ENCODE results near the gene PPHLN1.
"Not testable (repeated sequence)": the region's sequence is repeated elsewhere in the genome, so short reads cannot be mapped to it uniquely, and the experiment has no call there.

The PPHLN1 gene

DNA sequence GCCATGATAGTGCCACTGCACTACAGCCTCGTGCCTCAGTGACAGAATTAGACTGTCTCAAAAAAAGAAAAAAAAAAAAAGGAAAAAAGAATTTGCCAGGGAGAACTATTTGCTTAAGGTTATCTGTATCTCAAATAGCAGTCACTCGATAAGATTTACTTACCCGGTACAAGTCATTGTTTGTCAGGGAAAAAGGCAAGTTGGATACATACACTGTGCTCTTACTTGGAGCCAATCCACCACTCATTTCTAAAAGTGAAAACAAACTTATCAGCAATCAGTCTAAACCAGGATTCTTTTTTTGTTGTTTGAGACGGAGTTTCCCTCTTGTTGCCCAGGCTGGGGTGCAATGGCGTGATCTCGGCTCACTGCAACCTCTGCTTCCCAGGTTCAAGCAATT, 2.1 kb upstream of the PPHLN1 start:
- DNase-seq, result no peak

DNA sequence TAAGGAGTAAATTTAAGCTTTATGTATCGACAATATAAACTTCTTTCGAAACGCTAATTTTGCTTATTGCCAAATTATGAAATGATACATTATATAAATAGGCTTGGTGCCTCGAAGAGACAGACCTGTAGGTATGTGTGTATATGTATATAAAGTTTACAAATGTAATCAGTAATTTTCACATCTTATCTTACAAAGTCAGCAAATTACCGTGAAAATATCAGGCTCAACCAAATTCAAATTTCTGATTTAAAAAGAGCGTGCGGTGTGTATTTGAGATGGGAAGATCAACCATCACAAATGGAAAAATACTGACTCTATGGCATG, 678 bp upstream of the PPHLN1 start:
- DNase-seq, result no peak

DNA sequence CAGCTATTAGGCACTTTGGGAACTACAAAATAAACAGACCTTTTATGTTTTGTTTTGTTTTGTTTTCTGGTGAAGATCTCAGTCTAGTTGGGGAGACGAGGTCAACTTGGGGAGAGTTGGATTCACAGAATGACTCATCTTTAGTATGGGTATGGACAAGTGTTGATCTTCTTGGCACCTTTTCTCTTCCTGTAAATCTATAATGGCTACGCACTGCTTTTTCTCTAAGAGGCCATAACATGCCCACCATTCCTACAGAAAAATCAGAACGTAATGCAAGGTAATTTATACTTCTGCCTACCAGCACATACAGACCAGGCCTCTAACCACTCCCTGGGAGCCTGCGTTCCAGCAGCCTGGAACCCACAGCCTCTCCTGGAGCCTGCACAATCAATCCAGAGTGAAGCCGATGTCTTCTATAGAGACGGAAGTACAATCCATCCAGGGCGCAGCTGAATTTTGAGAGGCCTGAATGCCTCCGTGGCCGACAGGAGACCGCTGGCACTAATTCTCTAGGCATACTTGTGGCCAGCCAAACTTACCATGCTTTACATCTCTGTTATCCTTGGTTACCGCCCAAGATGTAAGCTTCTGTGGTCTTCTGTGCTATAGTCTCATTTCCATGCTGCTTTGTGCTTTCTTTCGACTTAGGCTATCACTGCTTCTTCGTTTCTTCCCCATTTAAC, 717 bp downstream of the PPHLN1 start:
- DNase-seq, result no peak

DNA sequence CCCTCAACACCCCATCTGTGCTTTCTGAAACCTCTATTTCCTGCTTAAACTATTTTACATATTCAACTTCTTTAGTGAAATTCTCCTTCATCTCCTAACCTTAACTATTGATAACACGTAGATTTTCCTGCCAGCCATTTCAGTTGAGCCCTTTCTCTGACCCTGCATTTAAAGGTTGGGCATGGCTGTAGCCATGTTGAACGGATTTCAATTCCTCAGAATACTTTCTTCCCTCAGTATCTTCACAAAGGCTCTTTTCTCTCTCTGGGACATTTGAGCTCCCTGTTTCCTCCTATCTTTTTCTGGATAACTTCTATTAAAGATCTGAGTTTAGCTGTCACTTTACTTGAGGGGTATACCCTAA, 1.2 kb downstream of the PPHLN1 start:
- no peak for DNase-seq

DNA sequence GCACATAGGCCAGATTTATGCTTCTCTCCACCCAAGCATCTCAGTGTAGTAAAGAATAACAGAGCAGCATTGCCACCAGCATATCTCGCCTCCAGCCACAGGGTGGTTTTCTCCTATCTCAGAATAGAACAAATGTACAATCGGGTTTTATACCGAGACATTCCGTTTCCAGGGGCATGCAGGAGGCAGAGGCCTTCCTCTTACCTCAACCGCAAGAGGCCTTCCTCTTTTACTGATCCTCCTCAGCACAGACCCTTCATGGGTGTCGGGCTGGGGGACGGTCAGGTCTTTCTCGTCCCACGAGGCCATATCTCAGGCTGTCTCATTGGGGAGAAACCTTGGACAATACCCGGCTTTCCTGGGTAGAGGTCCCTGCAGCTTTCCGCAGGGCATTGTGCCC, 4.1 kb downstream of the PPHLN1 start:
- not testable (repeated sequence) for DNase-seq

DNA sequence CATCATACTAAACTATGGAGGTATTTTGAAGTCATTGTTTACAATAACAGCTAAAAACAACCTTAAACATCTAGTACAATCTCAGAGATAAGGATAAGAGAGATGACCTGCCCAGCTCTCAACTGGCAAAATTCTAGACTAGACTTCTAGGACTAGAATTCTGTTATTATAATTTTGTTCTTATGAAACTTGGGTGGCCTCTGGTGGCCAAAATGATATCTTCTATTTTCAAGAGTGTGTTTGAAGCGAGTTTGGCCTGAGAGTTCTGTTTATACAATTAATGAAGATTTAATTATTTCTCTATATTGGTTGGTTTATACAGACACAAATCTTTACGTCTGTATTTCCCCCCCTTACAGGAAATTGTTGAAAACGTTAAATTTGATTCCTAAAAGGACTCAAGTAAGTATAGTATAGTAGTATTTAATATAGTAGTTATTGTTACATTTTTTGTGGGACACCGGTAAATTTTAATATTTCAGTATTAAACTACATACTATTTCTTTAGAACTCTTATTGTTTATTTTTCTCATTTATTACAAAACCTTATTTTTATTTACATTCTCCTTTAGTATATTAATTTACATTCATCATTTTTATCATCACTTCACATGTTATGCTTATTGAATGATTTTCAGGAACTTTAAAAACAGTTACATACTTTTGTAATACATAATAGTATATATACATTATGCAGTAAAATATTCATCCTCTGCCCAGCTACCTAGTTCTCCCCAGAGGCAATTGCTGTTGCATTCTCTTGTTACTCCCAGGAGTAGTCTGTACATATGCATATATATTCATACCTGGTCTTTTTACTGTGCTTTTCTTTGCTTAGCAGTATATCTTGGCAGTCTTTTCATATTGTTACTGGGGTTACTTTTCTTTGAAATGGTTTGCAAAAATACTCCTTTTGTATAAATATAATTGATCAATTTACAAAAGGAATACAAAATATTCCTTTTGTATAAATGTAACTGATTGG, 6.6 kb downstream of the PPHLN1 start:
- DNase-seq, result no peak

DNA sequence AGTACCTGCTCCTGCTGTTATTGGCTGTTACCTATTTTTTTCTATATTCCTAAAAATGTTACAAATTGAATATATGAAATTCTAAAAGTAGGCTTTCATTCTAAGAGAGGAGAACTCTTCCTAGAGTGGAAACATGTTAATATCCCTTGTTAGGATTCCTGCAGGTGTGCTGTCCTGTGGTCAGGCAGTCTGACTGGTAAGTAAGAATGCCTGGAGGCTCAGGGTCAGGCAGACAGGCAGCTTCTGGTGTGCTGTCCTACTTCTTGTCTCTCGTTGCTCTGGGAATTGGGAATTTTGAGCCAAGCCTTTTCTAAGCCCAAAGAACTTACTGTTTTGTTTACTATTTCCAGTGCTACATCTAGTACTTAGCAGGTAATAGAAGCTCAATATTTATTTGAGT, 10.3 kb downstream of the PPHLN1 start:
- no peak for DNase-seq

DNA sequence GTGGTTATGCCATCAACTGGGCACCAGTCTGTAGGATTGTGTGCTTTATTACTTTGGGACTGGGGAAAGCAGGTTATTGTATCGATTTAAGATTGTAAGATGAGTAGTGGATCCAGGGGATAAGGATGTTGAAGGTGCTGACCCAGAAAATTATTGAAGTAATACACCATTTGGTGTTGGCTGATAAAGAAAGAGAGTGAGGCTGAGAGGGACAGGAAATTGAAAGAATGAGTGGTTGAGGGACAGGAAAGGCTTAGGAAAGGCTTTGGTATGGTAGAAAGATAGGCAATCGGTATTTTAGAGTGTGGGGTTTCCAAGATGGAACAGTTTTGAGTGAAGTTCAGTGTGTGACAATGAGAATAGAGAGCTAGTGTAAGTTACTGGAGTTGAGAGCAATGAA, 12.3 kb downstream of the PPHLN1 start:
- no peak for DNase-seq

DNA sequence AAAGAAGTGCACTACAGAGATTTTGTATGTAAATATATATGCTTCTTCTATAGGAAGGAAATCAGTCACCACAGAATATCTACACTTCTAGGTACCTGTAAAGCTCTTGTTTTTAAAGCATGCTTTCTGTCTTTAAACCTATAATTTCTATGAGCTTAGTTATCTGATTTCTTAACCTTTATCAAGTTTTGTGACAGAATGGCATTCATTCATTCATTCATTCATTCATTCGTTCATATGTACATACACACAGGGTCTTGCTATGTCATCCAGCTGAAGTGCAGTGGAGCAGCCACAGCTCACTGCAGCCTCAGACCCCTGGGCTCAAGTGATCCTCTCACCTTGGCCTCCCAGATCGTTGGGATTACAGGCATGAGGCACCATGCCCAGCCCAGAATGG, 16.1 kb downstream of the PPHLN1 start:
- DNase-seq, result no peak

DNA sequence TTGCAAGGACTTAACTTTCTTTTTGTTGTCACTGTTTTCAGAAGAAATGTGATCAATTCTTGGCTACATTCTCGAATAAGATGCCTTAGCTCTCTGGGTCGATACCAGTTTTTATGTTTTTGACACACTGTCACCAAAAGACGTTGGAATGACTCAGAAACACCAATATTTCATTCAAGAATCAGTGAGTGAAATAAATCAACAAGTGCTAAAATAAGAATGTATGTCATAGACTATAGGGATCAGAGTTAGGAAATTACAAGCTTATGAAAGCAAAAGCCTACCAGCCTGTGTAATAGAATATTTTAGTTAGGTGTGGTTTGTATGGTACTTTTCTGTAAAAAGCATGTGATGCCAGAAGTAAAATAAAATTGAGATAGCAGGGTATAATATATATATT, 17.8 kb downstream of the PPHLN1 start:
- DNase-seq, result no peak

DNA sequence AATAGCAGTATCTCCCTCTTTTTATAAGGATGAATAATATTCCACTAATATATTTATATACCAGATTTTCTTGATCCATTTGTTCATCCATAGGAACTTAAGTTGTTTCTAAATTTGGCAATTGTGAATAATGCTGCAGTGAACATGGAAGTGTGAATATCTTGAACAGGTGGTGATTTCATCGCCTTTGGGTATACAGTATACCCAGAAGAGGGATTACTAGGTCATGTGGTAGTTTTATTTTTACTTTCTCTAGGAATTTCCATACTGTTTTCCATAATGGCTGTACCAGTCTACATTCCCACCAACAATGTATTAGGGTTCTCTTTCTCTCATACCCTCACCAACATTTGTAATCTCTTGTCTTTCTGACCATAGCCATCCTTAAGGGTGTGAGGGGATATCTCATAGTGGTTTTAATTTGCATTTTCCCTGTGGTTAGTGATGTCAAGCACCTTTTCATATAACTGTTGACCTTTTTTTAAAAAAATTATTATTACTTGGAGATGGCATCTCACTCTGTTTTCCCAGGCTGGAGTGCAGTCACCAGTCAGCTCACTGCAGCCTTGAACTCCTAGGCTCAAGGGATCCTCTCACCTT, 20.5 kb downstream of the PPHLN1 start:
- DNase-seq, result no peak

DNA sequence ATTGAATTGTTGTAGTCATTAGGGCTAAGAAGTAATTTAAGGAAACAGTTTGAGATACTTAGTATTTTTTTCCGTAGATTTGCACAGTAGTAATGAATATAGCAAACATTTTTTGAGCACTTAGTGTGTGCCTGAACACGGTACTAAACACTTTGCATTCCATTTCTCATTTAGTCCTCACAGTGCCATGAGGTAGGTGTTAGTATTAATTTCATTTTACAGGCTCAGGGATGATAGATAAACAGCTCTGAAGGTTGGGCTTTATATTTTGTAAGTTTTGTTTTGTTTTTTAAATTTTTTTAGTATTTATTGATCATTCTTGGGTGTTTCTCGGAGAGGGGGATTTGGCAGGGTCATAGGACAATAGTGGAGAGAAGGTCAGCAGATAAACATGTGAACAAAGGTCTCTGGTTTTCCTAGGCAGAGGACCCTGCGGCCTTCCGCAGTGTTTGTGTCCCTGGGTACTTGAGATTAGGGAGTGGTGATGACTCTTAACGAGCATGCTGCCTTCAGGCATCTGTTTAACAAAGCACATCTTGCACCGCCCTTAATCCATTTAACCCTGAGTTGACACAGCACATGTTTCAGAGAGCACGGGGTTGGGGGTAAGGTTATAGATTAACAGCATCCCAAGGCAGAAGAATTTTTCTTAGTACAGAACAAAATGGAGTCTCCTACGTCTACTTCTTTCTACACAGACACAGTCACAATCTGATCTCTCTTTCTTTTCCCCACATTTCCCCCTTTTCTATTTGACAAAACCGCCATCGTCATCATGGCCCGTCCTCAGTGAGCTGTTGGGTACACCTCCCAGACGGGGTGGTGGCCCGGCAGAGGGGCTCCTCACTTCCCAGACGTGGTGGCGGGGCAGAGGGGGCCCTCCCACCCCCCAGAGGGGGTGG, 23.4 kb downstream of the PPHLN1 start:
- not testable (repeated sequence) for DNase-seq

DNA sequence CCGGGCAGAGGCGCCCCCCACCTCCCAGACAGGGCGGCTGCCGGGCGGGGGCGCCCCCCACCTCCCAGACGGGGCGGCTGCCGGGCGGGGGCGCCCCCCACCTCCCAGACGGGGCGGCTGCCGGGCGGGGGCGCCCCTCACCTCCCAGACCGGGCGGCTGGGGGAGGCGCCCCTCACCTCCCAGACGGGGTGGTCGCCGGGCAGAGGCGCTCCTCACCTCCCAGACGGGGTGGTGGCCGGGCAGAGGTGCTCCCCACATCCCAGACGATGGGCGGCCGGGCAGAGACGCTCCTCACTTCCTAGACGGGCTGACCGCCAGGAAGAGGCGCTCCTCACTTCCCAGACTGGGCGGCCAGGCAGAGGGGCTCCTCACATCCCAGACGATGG, 24.0 kb downstream of the PPHLN1 start:
- DNase-seq, result not testable (repeated sequence)

DNA sequence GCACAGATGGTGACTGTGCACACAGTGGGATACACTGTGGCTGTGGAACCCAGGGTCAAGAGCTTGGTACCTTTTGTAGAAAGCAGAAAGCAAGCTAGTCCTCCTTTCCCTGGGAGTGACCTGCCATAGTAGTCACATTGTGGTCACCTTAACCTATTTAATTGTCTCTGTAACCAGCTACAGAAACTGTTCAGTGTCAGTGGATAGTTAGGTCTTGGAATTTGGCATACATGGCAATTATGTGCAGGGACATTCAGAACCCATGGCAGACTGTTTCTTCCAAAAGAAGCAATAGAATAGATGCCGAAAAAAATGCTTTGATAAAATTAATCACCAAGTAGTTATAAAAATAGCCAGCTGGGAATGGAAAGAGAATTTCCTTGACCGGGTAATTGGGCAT, 30.4 kb downstream of the PPHLN1 start:
- no peak for DNase-seq

DNA sequence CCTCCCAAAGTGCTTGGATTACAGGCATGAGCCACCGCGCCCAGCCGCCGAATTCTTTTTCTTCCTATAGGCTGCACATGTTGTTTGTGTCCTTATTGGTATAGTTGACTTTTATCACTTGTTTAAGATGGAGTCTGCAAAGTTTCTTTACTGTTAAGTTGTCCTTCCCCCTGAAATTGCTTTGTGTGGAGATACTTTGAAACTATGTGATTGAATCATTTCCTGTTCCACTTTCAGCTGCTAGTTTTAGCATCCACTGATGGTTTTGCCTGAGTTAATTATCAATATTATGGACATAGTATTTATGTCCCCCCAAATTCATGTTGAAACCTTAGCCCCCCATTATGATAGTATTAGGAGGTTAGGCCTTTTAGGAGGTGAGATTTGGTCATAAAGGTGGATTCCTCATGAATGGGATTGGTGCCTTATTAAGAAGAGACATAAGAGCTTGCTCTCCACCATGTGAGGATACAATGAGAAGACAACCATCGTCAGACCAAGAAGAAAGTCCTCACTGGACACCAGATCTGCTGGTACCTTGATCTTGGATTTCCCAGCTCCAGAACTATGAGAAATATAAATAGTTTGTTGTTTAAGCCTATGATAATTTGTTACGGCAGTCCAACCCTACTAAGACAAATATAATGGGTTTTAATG, 34.9 kb downstream of the PPHLN1 start:
- DNase-seq, result no peak

DNA sequence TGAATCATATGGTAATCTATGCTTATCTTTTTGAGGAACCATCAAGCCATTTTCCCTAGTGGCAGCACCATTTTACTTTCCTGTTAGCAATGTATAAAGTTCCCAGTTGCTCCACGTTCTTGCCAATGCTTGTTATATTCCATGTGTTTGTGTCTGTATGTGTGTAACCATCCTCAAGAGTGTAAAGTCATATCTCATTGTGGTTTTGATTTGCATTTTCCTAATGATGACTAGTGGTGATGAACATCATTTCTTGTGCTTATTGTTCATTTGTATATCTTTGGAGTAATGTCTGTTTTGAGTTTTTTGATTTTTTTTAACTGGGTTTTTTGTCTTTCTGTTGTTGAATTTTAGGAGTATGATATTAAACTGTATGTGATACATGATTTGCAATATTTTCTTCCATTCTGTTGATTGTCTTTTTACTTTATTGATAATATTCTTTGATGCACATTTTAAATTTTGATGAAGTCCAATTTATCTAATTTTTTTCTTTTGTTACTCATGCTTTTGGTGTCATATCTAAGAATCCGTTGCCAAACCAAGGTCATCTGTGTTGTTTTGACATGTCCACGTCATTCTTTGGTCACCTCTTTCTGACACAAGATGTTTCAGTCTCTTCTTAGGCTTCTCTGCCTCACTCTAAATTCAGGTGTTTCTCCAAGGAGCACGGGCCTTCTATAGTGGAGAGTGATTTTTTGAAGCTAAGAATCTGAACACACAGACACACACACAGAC, 36.1 kb downstream of the PPHLN1 start:
- DNase-seq, result no peak

DNA sequence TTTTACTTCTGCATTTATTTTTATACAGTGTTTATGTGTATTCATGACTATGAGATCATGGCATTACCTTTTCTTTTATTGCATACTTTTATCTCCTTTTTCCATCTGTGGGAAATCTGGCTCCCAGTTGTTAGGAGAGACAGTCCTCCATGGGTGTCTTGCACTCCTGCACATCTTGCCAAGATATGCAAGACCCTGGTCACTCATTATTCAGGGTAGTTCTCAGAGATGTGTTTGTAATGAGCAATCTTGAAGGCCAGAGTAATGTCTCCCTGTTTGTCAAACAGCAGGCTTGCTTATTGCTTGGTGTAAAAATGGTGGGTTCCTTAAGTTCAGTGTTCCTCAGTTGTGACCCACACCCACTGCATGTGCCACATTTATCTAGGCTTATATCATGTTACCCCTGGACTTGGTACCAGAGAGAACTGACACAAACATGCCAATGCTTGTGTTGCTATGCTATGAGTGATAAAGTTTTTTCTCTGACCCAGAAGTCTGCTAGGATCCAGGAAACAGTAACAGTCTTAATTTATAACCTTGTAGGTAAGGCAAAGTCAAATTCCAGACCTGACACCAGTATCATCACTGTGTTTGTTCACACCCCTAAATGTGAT, 36.8 kb downstream of the PPHLN1 start:
- no peak for DNase-seq

DNA sequence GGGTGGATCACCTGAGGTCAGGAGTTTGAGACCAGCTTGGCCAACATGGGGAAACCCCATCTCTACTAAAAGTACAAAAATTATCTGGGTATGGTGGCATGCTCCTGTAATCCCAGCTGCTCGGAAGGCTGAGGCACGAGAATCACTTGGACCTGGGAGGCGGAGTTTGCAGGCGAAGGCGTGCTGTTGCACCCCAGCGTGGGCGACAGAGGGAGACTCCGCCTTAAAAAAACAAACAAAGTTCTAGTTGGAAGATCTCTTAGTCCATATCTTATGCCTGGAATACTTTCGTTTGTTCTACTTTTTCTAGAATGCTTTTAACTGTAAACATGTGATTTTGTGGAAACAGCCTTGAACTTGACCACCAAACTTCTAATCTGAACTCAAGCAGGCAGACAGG, 38.7 kb downstream of the PPHLN1 start:
- no peak for DNase-seq

DNA sequence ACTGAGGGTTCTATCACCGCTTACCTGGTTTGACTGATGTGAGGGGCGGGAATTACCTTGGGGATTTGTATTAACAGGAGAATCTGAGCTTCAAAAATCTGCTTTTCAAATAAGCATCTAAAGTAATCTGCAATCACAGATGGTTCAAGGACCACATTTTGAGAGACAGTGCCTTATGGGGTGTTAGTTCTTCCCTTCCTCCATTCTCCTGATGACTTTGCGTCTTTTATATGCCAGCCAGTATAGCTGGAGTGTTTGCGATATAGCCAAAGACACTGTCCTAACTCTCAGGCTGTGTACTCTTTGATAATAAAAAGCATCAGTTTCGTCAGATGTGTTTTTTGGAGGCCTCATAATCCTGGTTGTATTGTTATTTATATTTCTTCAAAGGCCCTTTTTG, 39.5 kb downstream of the PPHLN1 start:
- DNase-seq, result no peak

DNA sequence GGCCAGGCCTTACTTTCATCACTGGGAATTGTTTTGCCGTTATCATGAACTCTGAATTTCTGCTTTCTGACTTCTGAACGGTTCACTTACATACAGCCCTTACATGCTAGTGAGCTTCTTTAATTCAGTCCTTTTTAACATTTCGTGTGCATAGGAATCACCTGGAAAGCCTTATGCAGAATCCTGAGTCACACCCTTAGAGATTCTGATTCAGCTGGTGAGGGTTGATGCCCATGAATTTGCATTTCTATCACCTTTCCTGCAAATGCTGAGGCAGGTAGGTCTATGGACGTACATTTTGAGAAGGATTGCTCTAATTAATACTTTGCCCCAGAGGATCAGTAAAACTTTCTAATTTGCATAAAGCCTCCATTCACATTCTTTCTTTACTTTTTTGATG, 44.0 kb downstream of the PPHLN1 start:
- no peak for DNase-seq

DNA sequence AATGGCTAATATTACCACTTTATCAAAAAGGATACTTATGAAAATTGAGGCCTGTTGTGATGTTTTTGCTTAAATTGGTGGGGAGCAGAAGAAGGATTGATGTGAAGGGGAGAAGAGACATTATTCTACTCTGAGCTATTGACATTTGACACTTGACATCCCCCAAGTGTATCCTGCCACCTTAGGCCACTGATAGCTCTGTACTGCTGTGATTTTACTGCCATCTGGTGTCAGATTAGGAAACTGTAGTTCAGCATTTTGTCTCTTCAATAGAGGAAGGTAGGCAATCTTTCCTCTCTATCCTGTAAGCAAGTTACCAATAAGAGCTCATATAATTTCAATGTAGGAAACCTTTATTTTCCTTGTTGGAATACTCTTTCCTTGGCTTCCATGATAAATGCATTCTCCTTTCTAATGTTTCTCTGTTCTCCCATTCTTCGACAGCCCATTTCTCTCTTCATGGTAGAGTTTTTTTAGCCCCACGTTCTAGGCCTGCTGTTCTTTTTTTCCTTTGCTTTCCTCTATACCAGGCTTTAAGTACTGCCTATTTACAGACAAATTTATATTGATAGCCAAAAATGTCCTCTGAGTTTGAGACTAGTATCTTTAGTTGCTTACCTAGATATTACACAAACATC, 46.3 kb downstream of the PPHLN1 start:
- DNase-seq, result no peak
